ENCODE measurements around the gene RBBP4. TPM values are rescaled to one million over a fixed set of nuclear protein-coding genes. Genes with fewer than 3 reads are reported as not detected.
A peak's percentile ranks its signal among the peaks of the same experiment; 100 is the strongest.

RBBP4 gene
- total RNA-seq, 4 donors from 2014 or later: 40.4 to 117 (median 67.7) TPM

DNA sequence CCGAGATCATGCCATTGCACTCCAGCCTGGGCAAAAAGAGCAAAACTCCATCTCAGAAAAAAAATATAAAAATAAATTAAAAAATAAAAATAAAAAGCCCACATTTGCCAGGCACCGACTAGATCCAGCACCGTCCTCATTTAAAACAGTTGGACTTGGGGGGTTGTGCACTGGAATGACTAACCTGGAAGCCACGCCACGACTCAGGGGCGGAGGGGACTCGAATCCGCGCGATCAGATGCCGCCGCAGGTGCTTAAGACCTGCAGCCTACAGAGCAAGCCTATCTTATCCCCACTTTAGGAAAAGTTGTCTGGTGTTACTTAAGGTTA lies 39.2 kb upstream of the RBBP4 start:
- H3K27ac ChIP-seq: peak overlapping the region in 3 of 4 donors; percentile 38 to 60 (median 46)
- TF ChIP-seq, protein P1, sequence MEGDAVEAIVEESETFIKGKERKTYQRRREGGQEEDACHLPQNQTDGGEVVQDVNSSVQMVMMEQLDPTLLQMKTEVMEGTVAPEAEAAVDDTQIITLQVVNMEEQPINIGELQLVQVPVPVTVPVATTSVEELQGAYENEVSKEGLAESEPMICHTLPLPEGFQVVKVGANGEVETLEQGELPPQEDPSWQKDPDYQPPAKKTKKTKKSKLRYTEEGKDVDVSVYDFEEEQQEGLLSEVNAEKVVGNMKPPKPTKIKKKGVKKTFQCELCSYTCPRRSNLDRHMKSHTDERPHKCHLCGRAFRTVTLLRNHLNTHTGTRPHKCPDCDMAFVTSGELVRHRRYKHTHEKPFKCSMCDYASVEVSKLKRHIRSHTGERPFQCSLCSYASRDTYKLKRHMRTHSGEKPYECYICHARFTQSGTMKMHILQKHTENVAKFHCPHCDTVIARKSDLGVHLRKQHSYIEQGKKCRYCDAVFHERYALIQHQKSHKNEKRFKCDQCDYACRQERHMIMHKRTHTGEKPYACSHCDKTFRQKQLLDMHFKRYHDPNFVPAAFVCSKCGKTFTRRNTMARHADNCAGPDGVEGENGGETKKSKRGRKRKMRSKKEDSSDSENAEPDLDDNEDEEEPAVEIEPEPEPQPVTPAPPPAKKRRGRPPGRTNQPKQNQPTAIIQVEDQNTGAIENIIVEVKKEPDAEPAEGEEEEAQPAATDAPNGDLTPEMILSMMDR (IDR thresholded peaks at IDR 0.05): no peak
- TF ChIP-seq POLR2A (IDR thresholded peaks at IDR 0.05) (no peak), POLR2AphosphoS5 (IDR thresholded peaks at IDR 0.05) (no peak), EP300 (IDR thresholded peaks at IDR 0.05; ENCODE audit: low read depth) (no peak)
- in situ Hi-C loops (cut with MboI; ENCODE audit: low pct_ligation_motif_present in 1 of 4, low pct_unique_long_range_greater_than_20kb in 1 of 4, low sequenced_read_pairs in 3 of 4) (no loop called here), intact Hi-C loops (cut with DNase I; ENCODE audit: low total_unique reads) (no loop called here)
- peak overlapping the region; percentile 35 to 60 (median 44) for H3K4me3 ChIP-seq
- 13 to 15% methylated on average over 5 to 12 of the region's 12 CpGs for WGBS, 2 donors (ENCODE audit: low coverage in 1 of 2)
- no peaks in the 10 kb centered on the region for H3K36me3 ChIP-seq
- no peaks in the 10 kb centered on the region for H3K27me3 ChIP-seq
- H3K4me1 ChIP-seq: peaks cover 0 to 13% (median 5%) of the 10 kb centered on the region in 4 donors
- DNase-seq: no peak
- H3K9me3 ChIP-seq: no peaks in the 10 kb centered on the region

DNA sequence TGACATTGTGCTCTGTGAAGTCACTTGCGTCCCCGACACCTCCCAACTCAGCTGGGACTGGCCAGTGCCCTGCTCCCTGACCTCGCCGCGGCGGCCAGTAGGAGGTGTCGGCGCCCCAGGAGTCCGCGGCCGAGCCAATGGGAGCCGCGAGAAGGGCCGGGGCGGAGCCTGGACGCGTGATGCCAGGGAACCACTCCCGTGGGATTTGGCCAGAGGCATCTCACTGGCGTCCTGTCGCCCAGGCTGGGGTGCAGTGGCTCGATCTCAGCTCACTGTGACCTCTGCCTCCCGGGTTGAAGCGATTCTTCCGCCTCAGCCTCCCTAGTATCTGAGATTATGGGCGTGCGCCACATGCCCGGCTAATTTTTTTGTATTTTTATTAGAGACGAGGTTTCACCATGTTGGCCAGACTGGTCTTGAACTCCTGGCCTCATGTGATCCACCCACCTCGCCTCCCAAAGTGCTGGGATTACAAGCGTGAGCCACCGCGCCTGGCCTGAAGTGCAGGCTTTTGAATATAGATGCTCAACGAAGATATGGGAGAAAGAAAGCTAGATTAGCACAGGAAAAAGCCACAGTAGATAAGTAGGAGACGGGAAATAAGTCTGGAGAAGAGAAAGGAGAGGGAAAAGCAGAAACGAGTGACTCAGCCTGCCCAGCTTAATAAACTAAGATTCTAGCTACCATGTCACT lies 38.7 kb upstream of the RBBP4 start:
- WGBS, 2 donors (ENCODE audit: low coverage in 1 of 2): 8 to 18% methylated on average over 9 to 28 of the region's 35 CpGs
- Histone ChIP-seq H3K27me3 (no peaks in the 10 kb centered on the region), H3K9me3 (no peaks in the 10 kb centered on the region), H3K36me3 (no peaks in the 10 kb centered on the region), H3K27ac (peak overlapping the region; percentile 38 to 60 (median 43)), H3K4me1 (peaks cover 0 to 13% (median 5%) of the 10 kb centered on the region in 4 donors), H3K4me3 (peak overlapping the region; percentile 35 to 60 (median 44))
- in situ Hi-C loops (cut with MboI; ENCODE audit: low pct_ligation_motif_present in 1 of 4, low pct_unique_long_range_greater_than_20kb in 1 of 4, low sequenced_read_pairs in 3 of 4): no loop called here
- TF ChIP-seq POLR2AphosphoS5 (IDR thresholded peaks at IDR 0.05): peak; percentile 54 to 76 (median 59)
- peak; percentile 62 for TF ChIP-seq POLR2A (IDR thresholded peaks at IDR 0.05)
- no peak for TF ChIP-seq EP300 (IDR thresholded peaks at IDR 0.05; ENCODE audit: low read depth)
- TF ChIP-seq, protein P1 (IDR thresholded peaks at IDR 0.05): peak; percentile 32 to 67 (median 36)
- peak; percentile 89 for DNase-seq
- intact Hi-C loops (cut with DNase I; ENCODE audit: low total_unique reads): no loop called here

DNA sequence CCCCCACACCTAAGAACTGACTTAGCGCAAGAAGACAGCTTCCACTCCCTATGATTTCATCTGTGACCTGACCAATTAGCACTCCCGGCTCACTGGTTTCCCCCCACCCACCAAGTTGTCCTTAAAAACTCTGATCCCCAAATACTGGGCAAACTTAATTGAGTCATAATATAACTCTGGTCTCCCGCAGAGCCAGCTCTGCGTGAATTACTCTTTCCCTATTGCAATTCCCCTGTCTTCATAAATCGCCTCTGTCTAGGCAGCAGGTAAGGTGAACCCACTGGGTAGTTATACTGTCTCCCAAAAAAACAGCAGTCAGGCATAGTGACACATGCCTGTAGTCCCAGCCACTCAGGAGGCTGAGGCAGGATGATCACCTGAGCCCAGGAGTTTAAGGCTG lies 37.5 kb upstream of the RBBP4 start:
- H3K4me3 ChIP-seq: no peak overlapping the region
- H3K9me3 ChIP-seq: no peaks in the 10 kb centered on the region
- no peaks in the 10 kb centered on the region for H3K27me3 ChIP-seq
- H3K4me1 ChIP-seq: peaks cover 0 to 13% (median 5%) of the 10 kb centered on the region in 4 donors
- H3K36me3 ChIP-seq: no peaks in the 10 kb centered on the region
- intact Hi-C loops (cut with DNase I; ENCODE audit: low total_unique reads) (no loop called here), in situ Hi-C loops (cut with MboI; ENCODE audit: low pct_ligation_motif_present in 1 of 4, low pct_unique_long_range_greater_than_20kb in 1 of 4, low sequenced_read_pairs in 3 of 4) (no loop called here)
- TF ChIP-seq POLR2AphosphoS5 (IDR thresholded peaks at IDR 0.05) (no peak), EP300 (IDR thresholded peaks at IDR 0.05; ENCODE audit: low read depth) (no peak), POLR2A (IDR thresholded peaks at IDR 0.05) (no peak)
- TF ChIP-seq, protein P1 (IDR thresholded peaks at IDR 0.05): no peak
- H3K27ac ChIP-seq: no peak overlapping the region
- no peak for DNase-seq
- WGBS, 2 donors (ENCODE audit: low coverage in 1 of 2): 60 to 87% methylated on average over 1 to 5 of the region's 5 CpGs

DNA sequence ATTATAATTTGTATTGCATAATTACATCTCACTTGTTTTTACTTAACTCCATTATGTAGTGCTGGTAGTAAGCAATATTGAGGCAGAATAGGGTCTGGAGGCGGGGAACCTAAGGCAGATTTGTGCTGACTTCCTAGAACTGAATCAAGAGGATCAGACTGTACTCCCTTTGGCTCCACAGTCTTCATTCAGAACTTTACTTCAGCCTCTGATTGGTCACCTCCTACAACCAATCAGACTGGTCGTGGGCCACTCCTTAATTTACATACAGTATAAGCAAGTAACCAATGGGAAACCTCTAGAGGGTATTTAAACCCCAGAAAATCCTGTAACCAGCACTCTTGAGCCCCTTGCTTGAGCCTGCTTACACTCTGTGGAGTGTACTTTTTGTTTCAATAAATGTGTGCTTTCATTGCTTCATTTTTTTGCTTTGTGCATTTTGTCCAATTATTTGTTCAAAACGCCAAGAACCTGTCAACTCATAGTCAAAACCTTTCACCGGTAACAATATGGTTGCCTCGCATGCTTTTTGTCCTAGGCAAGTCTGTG lies 32.3 kb upstream of the RBBP4 start:
- no peaks in the 10 kb centered on the region for H3K36me3 ChIP-seq
- H3K27me3 ChIP-seq: no peaks in the 10 kb centered on the region
- DNase-seq: no peak
- intact Hi-C loops (cut with DNase I; ENCODE audit: low total_unique reads): no loop called here
- H3K27ac ChIP-seq: no peak overlapping the region
- in situ Hi-C loops (cut with MboI; ENCODE audit: low pct_ligation_motif_present in 1 of 4, low pct_unique_long_range_greater_than_20kb in 1 of 4, low sequenced_read_pairs in 3 of 4): no loop called here
- no peak overlapping the region for H3K4me3 ChIP-seq
- no peaks in the 10 kb centered on the region for H3K9me3 ChIP-seq
- 96 to 100% methylated on average over 3 to 5 of the region's 5 CpGs for WGBS, 2 donors (ENCODE audit: low coverage in 1 of 2)
- H3K4me1 ChIP-seq: no peaks in the 10 kb centered on the region
- TF ChIP-seq, protein P1 (IDR thresholded peaks at IDR 0.05): no peak
- TF ChIP-seq POLR2A (IDR thresholded peaks at IDR 0.05): no peak
- TF ChIP-seq POLR2AphosphoS5 (IDR thresholded peaks at IDR 0.05): no peak
- no peak for TF ChIP-seq EP300 (IDR thresholded peaks at IDR 0.05; ENCODE audit: low read depth)

Measured in transverse colon (tissue), 4 donors.